Neutrophil (primary cell): Measurements from ENCODE around the gene IGSF9.
A peak's percentile ranks its signal among the peaks of the same experiment; 100 is the strongest.

Experiments used
- H3K27ac ChIP-seq: fragments of 200-600 bp; sonication (generic); 2 replicates; pipeline ENCODE4 v1.5.1; 2016; ENCODE audit warnings: mild to moderate bottlenecking, moderate library complexity
- H3K27me3 ChIP-seq: fragments of 200-600 bp; sonication (generic); 2 replicates; pipeline ENCODE4 v1.6.0; 2016; ENCODE audit warnings: mild to moderate bottlenecking
- H3K36me3 ChIP-seq: fragments of 200-600 bp; sonication (generic); 2 replicates; pipeline ENCODE4 v1.5.1; 2017
- H3K4me1 ChIP-seq, 2 experiments: fragments of 200-600 bp in 1 of 2; sonication (generic) in 1 of 2; 1 replicate in 1 of 2; 2 replicates in 1 of 2; pipeline versions ENCODE4 v1.5.1 to v1.6.1; 2013 to 2016; ENCODE audit warnings: low read depth in 1 of 2, low read length in 1 of 2, mild to moderate bottlenecking in 1 of 2, moderate library complexity in 1 of 2; ENCODE audit not compliant: control insufficient read depth in 1 of 2, insufficient read depth in 1 of 2
- H3K4me3 ChIP-seq, 2 experiments: fragments of 200-600 bp in 1 of 2; sonication (generic) in 1 of 2; 1 replicate in 1 of 2; 2 replicates in 1 of 2; pipeline ENCODE4 v1.5.1; 2013 to 2016; ENCODE audit warnings: low read depth in 1 of 2, low read length in 1 of 2, mild to moderate bottlenecking in 1 of 2, moderate library complexity in 1 of 2
- H3K9me3 ChIP-seq: fragments of 200-600 bp; sonication (generic); 2 replicates; pipeline ENCODE4 v1.5.1; 2016
- CTCF ChIP-seq: fragments of 200-600 bp; sonication (generic); IDR thresholded peaks from 2 replicates; pipeline ENCODE4 v1.5.1; 2016; ENCODE audit warnings: antibody characterized with exemption

The IGSF9 gene

GRCh38 chr1:159938211-159938852 lies 7.1 kb downstream of the IGSF9 start:
- no peaks in the 10 kb centered on the region for H3K9me3 ChIP-seq
- no peak for TF ChIP-seq CTCF
- H3K27me3 ChIP-seq: peaks cover 20% of the 10 kb centered on the region
- H3K4me3 ChIP-seq: no peak overlapping the region
- peak overlapping the region; percentile 10 for H3K27ac ChIP-seq
- H3K4me1 ChIP-seq: peaks cover 28 to 32% of the 10 kb centered on the region in 2 experiments
- no peaks in the 10 kb centered on the region for H3K36me3 ChIP-seq

GRCh38 chr1:159937054-159937750 lies 8.2 kb downstream of the IGSF9 start:
- Histone ChIP-seq H3K27me3 (peaks cover 14% of the 10 kb centered on the region), H3K27ac (no peak overlapping the region), H3K9me3 (no peaks in the 10 kb centered on the region), H3K4me1 (peaks cover 28 to 32% of the 10 kb centered on the region in 2 experiments), H3K36me3 (no peaks in the 10 kb centered on the region), H3K4me3 (peak overlapping the region in 1 of 2 experiments; percentile 24)
- TF ChIP-seq CTCF: no peak

- Histone ChIP-seq H3K27me3 (peaks cover 10% of the 10 kb centered on the region), H3K36me3 (no peaks in the 10 kb centered on the region), H3K4me1 (peaks cover 28 to 32% of the 10 kb centered on the region in 2 experiments), H3K9me3 (no peaks in the 10 kb centered on the region), H3K4me3 (peak overlapping the region in 1 of 2 experiments; percentile 23), H3K27ac (peak overlapping the region; percentile 54)
- peak; percentile 96 for TF ChIP-seq CTCF
Observed at GRCh38 chr1:159936273-159936904, 9.0 kb downstream of the IGSF9 start.

GRCh38 chr1:159935719-159936272 lies 9.6 kb downstream of the IGSF9 start:
- Histone ChIP-seq H3K36me3 (no peaks in the 10 kb centered on the region), H3K27ac (peak overlapping the region; percentile 54), H3K4me3 (peak overlapping the region in 1 of 2 experiments; percentile 23), H3K4me1 (peaks cover 28 to 32% of the 10 kb centered on the region in 2 experiments), H3K27me3 (peaks cover 7% of the 10 kb centered on the region), H3K9me3 (no peaks in the 10 kb centered on the region)
- TF ChIP-seq CTCF: no peak

- TF ChIP-seq CTCF: no peak
- Histone ChIP-seq H3K27me3 (peaks cover 7% of the 10 kb centered on the region), H3K4me3 (no peak overlapping the region), H3K27ac (no peak overlapping the region), H3K9me3 (no peaks in the 10 kb centered on the region), H3K36me3 (no peaks in the 10 kb centered on the region), H3K4me1 (peaks cover 28 to 32% of the 10 kb centered on the region in 2 experiments)
Observed at GRCh38 chr1:159935305-159935704, 10.1 kb downstream of the IGSF9 start.
